ENCODE measurements around the gene TCFL5.

DNA sequence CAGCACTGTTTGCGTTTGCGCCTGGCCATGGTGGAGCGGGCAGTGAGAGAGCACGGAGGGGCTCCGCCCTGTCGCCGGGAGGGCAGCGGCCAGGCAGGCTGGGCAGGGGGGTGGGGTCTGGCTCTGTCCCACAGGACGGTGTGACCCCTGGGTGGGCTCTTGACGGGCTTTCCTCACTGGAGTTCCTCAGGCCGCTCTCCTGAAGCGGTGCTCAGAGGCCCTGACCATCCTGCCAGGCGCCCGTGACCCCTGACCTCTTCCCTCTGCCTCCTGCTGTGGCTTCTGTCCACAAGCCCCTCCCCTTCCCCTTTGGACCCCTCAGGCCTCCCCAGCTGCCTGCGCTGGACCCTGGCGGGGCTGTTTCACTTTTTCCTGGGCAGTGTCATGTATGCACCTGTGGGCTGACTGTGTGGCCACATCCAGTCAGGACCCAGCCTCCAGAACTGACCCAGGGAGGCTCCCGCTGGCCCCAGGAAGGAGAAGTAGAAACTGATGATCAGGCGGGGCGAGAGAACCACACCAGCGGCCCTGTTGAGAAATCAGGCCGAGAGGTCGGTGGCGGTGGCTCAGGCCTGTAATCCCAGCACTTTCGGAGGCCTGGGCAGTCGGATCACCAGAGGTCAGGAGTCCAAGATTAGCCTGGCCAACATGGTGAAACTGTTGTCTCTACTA lies 55.8 kb downstream of the TCFL5 start:
- no peak for TF ChIP-seq POLR2A (IDR thresholded peaks at IDR 0.05; ENCODE audit: low read length)
- TF ChIP-seq GATA1 (IDR thresholded peaks at IDR 0.05; ENCODE audit: low read depth, low read length), result no peak

Data from erythroblast (primary cell).